Transverse colon (tissue), 4 donors: ENCODE data around the gene LAMA3.

ENCODE experiments used
- POLR2A ChIP-seq: fragments of 450-650 bp; IDR thresholded peaks from one replicate; pipeline ENCODE4 v1.6.1; 2016; ENCODE audit warnings: antibody characterized with exemption, mild to moderate bottlenecking, moderate library complexity
- POLR2AphosphoS5 ChIP-seq, 3 donors: sonication (generic); formaldehyde crosslinking; IDR thresholded peaks; one replicate each; pipeline ENCODE4 v1.6.1; 2016; ENCODE audit warnings: antibody characterized with exemption in 3 of 3
- TF ChIP-seq, protein P1 (sequence below), 5 experiments: fragments of 200-600 bp in 3 of 5; fragments of 450-650 bp in 2 of 5; sonication (generic) in 3 of 5; IDR thresholded peaks; 1 replicate in 2 of 5; 2 replicates in 3 of 5; pipeline ENCODE4 v1.5.1; 2016 to 2017; ENCODE audit warnings: antibody characterized with exemption in 5 of 5, inconsistent platforms in 3 of 5, mild to moderate bottlenecking in 2 of 5, moderate library complexity in 1 of 5

DNA sequence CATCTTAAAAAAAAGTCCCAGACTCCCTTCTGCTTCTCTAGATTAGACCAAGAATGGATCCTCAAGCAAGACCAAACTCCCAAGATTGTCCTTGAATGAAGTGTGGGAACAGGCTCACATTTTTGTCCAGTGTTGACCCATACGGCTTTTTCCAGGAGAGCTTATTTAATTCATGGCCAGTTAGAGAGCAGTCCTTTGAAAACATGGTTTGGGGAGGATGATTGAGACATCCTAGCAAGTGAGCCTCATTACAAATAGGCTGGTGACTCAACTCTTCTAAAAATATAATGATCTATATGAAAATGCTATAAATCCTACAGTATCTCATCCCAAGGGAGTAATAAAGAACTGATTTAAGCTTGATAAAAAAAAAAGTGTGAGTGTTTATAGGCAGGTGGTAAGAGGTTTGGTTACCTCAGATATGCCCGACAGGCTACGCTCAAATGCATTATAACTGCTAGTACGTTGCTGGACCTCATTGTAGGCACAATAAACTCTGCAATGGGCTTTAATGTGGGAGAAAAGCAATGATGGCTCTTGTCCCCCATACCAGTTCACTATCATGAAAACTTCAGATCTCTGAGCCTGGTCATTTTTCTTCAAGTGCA, 43.6 kb upstream of the LAMA3 start:
- TF ChIP-seq POLR2A = no peak
- no peak for TF ChIP-seq POLR2AphosphoS5 (IDR thresholded peaks at IDR 0.05)
- TF ChIP-seq, protein P1, sequence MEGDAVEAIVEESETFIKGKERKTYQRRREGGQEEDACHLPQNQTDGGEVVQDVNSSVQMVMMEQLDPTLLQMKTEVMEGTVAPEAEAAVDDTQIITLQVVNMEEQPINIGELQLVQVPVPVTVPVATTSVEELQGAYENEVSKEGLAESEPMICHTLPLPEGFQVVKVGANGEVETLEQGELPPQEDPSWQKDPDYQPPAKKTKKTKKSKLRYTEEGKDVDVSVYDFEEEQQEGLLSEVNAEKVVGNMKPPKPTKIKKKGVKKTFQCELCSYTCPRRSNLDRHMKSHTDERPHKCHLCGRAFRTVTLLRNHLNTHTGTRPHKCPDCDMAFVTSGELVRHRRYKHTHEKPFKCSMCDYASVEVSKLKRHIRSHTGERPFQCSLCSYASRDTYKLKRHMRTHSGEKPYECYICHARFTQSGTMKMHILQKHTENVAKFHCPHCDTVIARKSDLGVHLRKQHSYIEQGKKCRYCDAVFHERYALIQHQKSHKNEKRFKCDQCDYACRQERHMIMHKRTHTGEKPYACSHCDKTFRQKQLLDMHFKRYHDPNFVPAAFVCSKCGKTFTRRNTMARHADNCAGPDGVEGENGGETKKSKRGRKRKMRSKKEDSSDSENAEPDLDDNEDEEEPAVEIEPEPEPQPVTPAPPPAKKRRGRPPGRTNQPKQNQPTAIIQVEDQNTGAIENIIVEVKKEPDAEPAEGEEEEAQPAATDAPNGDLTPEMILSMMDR (IDR thresholded peaks at IDR 0.05) = no peak
